Heart left ventricle (tissue), 16 donors: Measurements from ENCODE around the gene IGFN1. TPM values are rescaled to one million over a fixed set of nuclear protein-coding genes. Genes with fewer than 3 reads are reported as not detected.

ENCODE experiments used
- ATAC-seq, 4 donors: fragments of 200-7000 bp; cut with Tn5 transposase; one replicate each; pipeline ENCODE4 v1.9.1; 2020 to 2022; ENCODE audit warnings: moderate library complexity in 4 of 4, mild to moderate bottlenecking in 3 of 4, moderate number of reproducible peaks in 1 of 4
- DNase-seq, 5 donors: peaks; one replicate each; pipeline ENCODE4 v3.0.0-alpha.2; 2020
- H3K27ac ChIP-seq, 12 donors: fragments of 200-600 bp; sonication (generic) in 4 of 12; one replicate each; pipeline versions ENCODE4 v1.5.0 to v1.8.0; 2016 to 2022; ENCODE audit warnings: mild to moderate bottlenecking in 2 of 12
- H3K27me3 ChIP-seq, 9 donors: fragments of 200-600 bp; sonication (generic) in 2 of 9; one replicate each; pipeline versions ENCODE4 v1.5.1 to v1.8.0; 2016 to 2022; ENCODE audit warnings: mild to moderate bottlenecking in 3 of 9
- H3K36me3 ChIP-seq, 9 donors: fragments of 200-600 bp; sonication (generic) in 2 of 9; one replicate each; pipeline versions ENCODE4 v1.5.0 to v1.8.0; 2018 to 2022; ENCODE audit warnings: mild to moderate bottlenecking in 2 of 9
- H3K4me1 ChIP-seq, 12 donors: fragments of 200-600 bp; sonication (generic) in 4 of 12; one replicate each; pipeline versions ENCODE4 v1.5.0 to v1.8.0; 2016 to 2022; ENCODE audit warnings: mild to moderate bottlenecking in 3 of 12
- H3K4me3 ChIP-seq, 12 donors: fragments of 200-600 bp; sonication (generic) in 4 of 12; one replicate each; pipeline versions ENCODE4 v1.5.0 to v1.8.0; 2017 to 2022; ENCODE audit warnings: mild to moderate bottlenecking in 9 of 12, moderate library complexity in 4 of 12
- H3K9me3 ChIP-seq, 12 donors: fragments of 200-600 bp; sonication (generic) in 4 of 12; one replicate each; pipeline versions ENCODE4 v1.5.0 to v1.8.0; 2016 to 2022; ENCODE audit warnings: mild to moderate bottlenecking in 1 of 12
- CTCF ChIP-seq, 12 donors: fragments of 200-600 bp; sonication (generic) in 4 of 12; IDR thresholded peaks; one replicate each; pipeline versions ENCODE4 v1.5.0 to v1.8.0; 2018 to 2022; ENCODE audit warnings: antibody characterized with exemption in 12 of 12, mild to moderate bottlenecking in 5 of 12
- POLR2A ChIP-seq, 2 donors: fragments of 450-650 bp; IDR thresholded peaks; one replicate each; pipeline ENCODE4 v1.6.1; 2017; ENCODE audit warnings: antibody characterized with exemption in 2 of 2, mild to moderate bottlenecking in 2 of 2, moderate library complexity in 2 of 2
- WGBS, 4 donors: extraction: QIAGEN DNeasy Blood & Tissue Kit in 2 of 4; methylation state at CpG; one replicate each; pipeline versions ENCODE4 v1.1.5 to v1.1.7; 2013 to 2018; 5-methylcytosine and 5-hydroxymethylcytosine counted together
- intact Hi-C, 10 donors: fragments of 100-400 bp; cut with DNase I; formaldehyde crosslinking; loops; one replicate each; pipeline versions ENCODE4 v1.11.1 to v1.14.2; 2022
- polyA plus RNA-seq, 2 donors: library from polyadenylated mRNA; stranded (reverse); fragments of 200-250 nt; gene quantifications; one replicate each; pipeline ENCODE4 v1.2.3, GENCODE V29; 2013
- total RNA-seq, 9 donors: library from RNA; depleted of rRNA in 2 of 9; stranded (reverse); fragments of >200 nt in 2 of 9; fragmentation: NEBNext Ultra II Directional in 3 of 9; extraction: Animal tissue kit (Norgen Biotek cat#: 25700) in 3 of 9; gene quantifications; one replicate each; pipeline versions ENCODE4 v1.1.0 to v1.2.4, GENCODE V29; 2016 to 2023
- donor health status: ischemic (EF 13 %, LVEDD 7.1; RV severe dilation, severe dysfunction).
- donor health status: healthy with polysubstance abuse.
- donor health status: DM: no; HTN: yes; CAD: no.
- donor health status: DM: no; HTN: no; CAD: no.
- donor health status: ischemic (EF 25% LVEDD 6.9; RV normal size, moderate dysfunction).
- donor health status: ischemic (EF 25% LVEDD 5.7; RV mildly dilated, moderate dysfunction).
- donor health status: healthy.
- donor health status: DM: yes; HTN: yes; CAD: no.
- donor health status: ischemic (EF 35%, LVEDD 5.7; RV mildly dilated, moderate dysfunction).
- donor health status: nonischemic (EF 11% LVEDD 7.7; RV severe dilation, severe dysfunction).
- donor health status: DM: yes; HTN: yes; CAD: no.
- donor health status: PGD.
- donor health status: ischemic (EF 29% LVEDD 5.4; RV normal size, mild dysfunction).
- donor health status: nonischemic (EF 23%, LVEDD 6.1; RV moderate dilation, normal function).

IGFN1 gene
- total and polyA plus RNA-seq, 11 donors = 0.03 to 0.04 TPM; not detected in 9

GRCh38 chr1:201274616-201275252, 84.1 kb downstream of the IGFN1 start:
- WGBS, 4 donors = 72 to 89% (median 83%) methylated on average over 12 of the region's 12 CpGs
- H3K4me3 ChIP-seq = no peak overlapping the region
- ATAC-seq (no peak), DNase-seq (no peak)
- no peak for TF ChIP-seq POLR2A (IDR thresholded peaks at IDR 0.05)
- TF ChIP-seq CTCF (IDR thresholded peaks at IDR 0.05) = no peak
- no peaks in the 10 kb centered on the region for H3K9me3 ChIP-seq
- intact Hi-C loops = no loop called here
- no peaks in the 10 kb centered on the region for H3K36me3 ChIP-seq
- peak overlapping the region in 2 of 12 donors; percentile 27 to 49 for H3K27ac ChIP-seq
- H3K27me3 ChIP-seq = peaks cover 0 to 3% (median 0%) of the 10 kb centered on the region in 9 donors
- peaks cover 0 to 11% (median 0%) of the 10 kb centered on the region in 12 donors for H3K4me1 ChIP-seq

DNA sequence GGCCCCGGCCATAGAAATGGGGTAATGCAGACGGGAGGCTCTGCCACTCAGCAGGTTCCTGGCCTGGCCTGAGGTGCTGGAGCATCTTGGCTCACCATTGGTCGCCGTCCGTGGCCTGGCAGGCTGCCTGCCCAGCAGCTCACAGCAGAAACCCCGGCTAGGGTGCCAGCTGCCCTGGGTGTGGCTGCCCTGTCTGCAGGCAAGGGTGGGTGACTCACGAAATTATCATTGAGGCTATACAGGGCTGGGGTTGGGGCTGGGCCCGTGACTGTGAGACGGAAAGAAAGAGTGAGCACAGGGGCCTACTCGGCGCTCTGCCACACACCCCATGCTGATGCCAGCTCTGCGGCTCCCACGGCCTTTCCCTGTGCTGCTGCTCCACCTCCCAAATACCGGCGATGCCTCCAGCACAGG, 84.6 kb downstream of the IGFN1 start:
- peak; percentile 93 to 98 (median 95) for ATAC-seq
- Histone ChIP-seq H3K27me3 (peaks cover 0 to 4% (median 0%) of the 10 kb centered on the region in 9 donors), H3K9me3 (no peaks in the 10 kb centered on the region), H3K27ac (peak overlapping the region in 3 of 12 donors; percentile 27 to 57 (median 49)), H3K4me1 (peaks cover 0 to 11% (median 0%) of the 10 kb centered on the region in 12 donors), H3K4me3 (no peak overlapping the region), H3K36me3 (no peaks in the 10 kb centered on the region)
- peak; percentile 73 to 93 (median 89) for DNase-seq
- TF ChIP-seq CTCF (IDR thresholded peaks at IDR 0.05) (no peak), POLR2A (IDR thresholded peaks at IDR 0.05) (no peak)
- WGBS, 4 donors = 33 to 60% (median 51%) methylated on average over 10 to 15 of the region's 15 CpGs
- intact Hi-C loops = no loop called here

DNA sequence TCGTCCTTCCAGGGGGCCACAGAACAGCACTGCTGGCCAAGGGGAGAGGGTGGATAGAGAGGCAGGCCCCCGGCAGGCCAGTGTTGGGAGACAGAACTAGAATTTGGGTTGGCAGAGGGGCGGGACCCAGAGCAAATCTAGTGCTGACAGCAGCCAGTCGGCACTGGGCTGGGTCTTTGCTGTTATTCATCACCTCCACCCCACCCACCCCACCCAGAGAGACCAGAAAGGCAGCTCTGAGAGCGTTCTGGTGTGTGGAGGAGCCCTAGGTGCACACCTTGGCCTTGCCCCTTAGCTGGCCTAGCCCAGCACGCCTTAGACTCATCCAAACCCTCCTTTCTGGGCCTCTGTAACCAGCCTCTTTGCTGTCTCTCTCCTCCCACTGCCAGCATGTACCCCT, 86.3 kb downstream of the IGFN1 start:
- H3K27me3 ChIP-seq = peaks cover 0 to 9% (median 2%) of the 10 kb centered on the region in 9 donors
- DNase-seq (no peak), ATAC-seq (no peak)
- H3K4me1 ChIP-seq = peaks cover 0 to 11% (median 0%) of the 10 kb centered on the region in 12 donors
- no peak for TF ChIP-seq POLR2A (IDR thresholded peaks at IDR 0.05)
- TF ChIP-seq CTCF (IDR thresholded peaks at IDR 0.05) = no peak
- intact Hi-C loops = no loop called here
- H3K36me3 ChIP-seq = no peaks in the 10 kb centered on the region
- 79 to 91% (median 83%) methylated on average over 5 to 6 of the region's 6 CpGs for WGBS, 4 donors
- no peaks in the 10 kb centered on the region for H3K9me3 ChIP-seq
- no peak overlapping the region for H3K4me3 ChIP-seq
- no peak overlapping the region for H3K27ac ChIP-seq

- 72 to 86% (median 78%) methylated on average over 4 of the region's 4 CpGs for WGBS, 4 donors
- H3K9me3 ChIP-seq = no peaks in the 10 kb centered on the region
- no peak overlapping the region for H3K4me3 ChIP-seq
These were observed 86.8 kb downstream of the IGFN1 start for GRCh38 chr1:201277441-201277840.

More at GRCh38 chr1:201277441-201277840, 86.8 kb downstream of the IGFN1 start:
- no peak for ATAC-seq
- Histone ChIP-seq H3K27me3 (peaks cover 0 to 15% (median 7%) of the 10 kb centered on the region in 9 donors), H3K27ac (no peak overlapping the region), H3K36me3 (no peaks in the 10 kb centered on the region), H3K4me1 (peaks cover 0 to 11% (median 0%) of the 10 kb centered on the region in 12 donors)
- intact Hi-C loops = no loop called here
- TF ChIP-seq POLR2A (IDR thresholded peaks at IDR 0.05) (no peak), CTCF (IDR thresholded peaks at IDR 0.05) (no peak)
- DNase-seq = no peak

Other genes starting within 250 kb of the IGFN1 start
- gene KIF21B, start 167.1 kb upstream of the IGFN1 start, total RNA-seq = 1 to 10 TPM in 2 of 9 donors, under 1 TPM in 7; 0.21 to 3.6 (median 0.47) TPM
- under 1 TPM; 0.29 to 0.30 TPM for gene KIF21B, start 167.1 kb upstream of the IGFN1 start, polyA plus RNA-seq
- not detected for gene CACNA1S, start 78.4 kb upstream of the IGFN1 start, total RNA-seq
- gene CACNA1S, start 78.4 kb upstream of the IGFN1 start, polyA plus RNA-seq = not detected
- not detected for gene ASCL5, start 63.6 kb upstream of the IGFN1 start, total RNA-seq
- gene ASCL5, start 63.6 kb upstream of the IGFN1 start, polyA plus RNA-seq = not detected
- 10 to 100 TPM; 22.6 to 35.9 (median 29.3) TPM for gene TMEM9, start 36.4 kb upstream of the IGFN1 start, total RNA-seq
- 10 to 100 TPM; 22.4 to 42.9 TPM for gene TMEM9, start 36.4 kb upstream of the IGFN1 start, polyA plus RNA-seq
- 1 to 10 TPM in 1 of 9 donors, under 1 TPM in 6, not detected in 2; 0.09 to 1.6 (median 0.27) TPM for gene PKP1, start 92.7 kb downstream of the IGFN1 start, total RNA-seq
- gene PKP1, start 92.7 kb downstream of the IGFN1 start, polyA plus RNA-seq = under 1 TPM in 1 of 2 donors, not detected in 1; 0.62 TPM
- 1,000 to 10,000 TPM; 5,987 to 9,948 (median 7,621) TPM for gene TNNT2, start 186.9 kb downstream of the IGFN1 start, total RNA-seq
- gene TNNT2, start 186.9 kb downstream of the IGFN1 start, polyA plus RNA-seq = over 10,000 TPM in 1 of 2 donors, 1,000 to 10,000 TPM in 1; 9,964 to 28,496 TPM
- 10 to 100 TPM in 2 of 9 donors, 1 to 10 TPM in 7; 2.0 to 99.2 (median 6.4) TPM for gene LAD1, start 208.5 kb downstream of the IGFN1 start, total RNA-seq
- gene LAD1, start 208.5 kb downstream of the IGFN1 start, polyA plus RNA-seq = 10 to 100 TPM in 1 of 2 donors, 1 to 10 TPM in 1; 6.9 to 49.3 TPM
- gene TNNI1, start 230.9 kb downstream of the IGFN1 start, total RNA-seq = 10 to 100 TPM in 3 of 9 donors, 1 to 10 TPM in 6; 1.6 to 64.5 (median 8.1) TPM
- 10 to 100 TPM; 25.0 to 27.9 TPM for gene TNNI1, start 230.9 kb downstream of the IGFN1 start, polyA plus RNA-seq